RWPE1 (cell line): ENCODE measurements around the gene GRIA1.

Source experiments
- CTCF ChIA-PET: fragments of 350-600 bp; sonication (Branson Sonifier 250); formaldehyde crosslinking; extraction: SDS; loops from one replicate; lab custom pipeline; 2021; lab: Yijun Ruan, JAX
- POLR2A ChIA-PET: fragments of 400-600 bp; formaldehyde crosslinking; extraction: SDS; loops from one replicate; lab custom pipeline; 2020; ENCODE audit warnings: antibody characterized with exemption; ENCODE audit not compliant: low non-redundant PET; lab: Yijun Ruan, JAX
- DNase-seq: peaks from one replicate; pipeline ENCODE4 v3.0.0; 2012; ENCODE audit warnings: low spot score
- H3K27ac ChIP-seq: fragments of 450-650 bp; 2 replicates; pipeline ENCODE4 v1.5.1; 2017
- CTCF ChIP-seq: fragments of 450-650 bp; conservative IDR thresholded peaks from 2 replicates; pipeline ENCODE4 v1.5.1; 2017; ENCODE audit warnings: low read depth, mild to moderate bottlenecking

The GRIA1 gene

GRCh38 chr5:153571162-153571561 lies 80.7 kb downstream of the GRIA1 start:
- DNase-seq, result no peak
- POLR2A ChIA-PET, result no interaction called here
- H3K27ac ChIP-seq, result no peak overlapping the region
- TF ChIP-seq CTCF, result no peak
- CTCF ChIA-PET, result no interaction called here

GRCh38 chr5:153572411-153573145 lies 82.1 kb downstream of the GRIA1 start:
- no peak overlapping the region for H3K27ac ChIP-seq
- POLR2A ChIA-PET, result no interaction called here
- no peak for TF ChIP-seq CTCF
- no peak for DNase-seq
- CTCF ChIA-PET, result interaction anchor here (0.6 kb wide), 1 partner anchor 1059 kb away, joined by 5 read pairs; no protein-coding TSS in a partner anchor

GRCh38 chr5:153573326-153574033 lies 83.0 kb downstream of the GRIA1 start:
- TF ChIP-seq CTCF, result no peak
- no peak for DNase-seq
- CTCF ChIA-PET, result no interaction called here
- POLR2A ChIA-PET, result no interaction called here
- no peak overlapping the region for H3K27ac ChIP-seq

GRCh38 chr5:153584126-153584959 lies 93.9 kb downstream of the GRIA1 start:
- no peak for DNase-seq
- H3K27ac ChIP-seq, result no peak overlapping the region
- POLR2A ChIA-PET, result no interaction called here
- TF ChIP-seq CTCF, result no peak
- CTCF ChIA-PET, result no interaction called here

GRCh38 chr5:153584960-153585359 lies 94.5 kb downstream of the GRIA1 start:
- ChIA-PET POLR2A (no interaction called here), CTCF (no interaction called here)
- H3K27ac ChIP-seq, result no peak overlapping the region
- DNase-seq, result no peak
- no peak for TF ChIP-seq CTCF

GRCh38 chr5:153585622-153586277 lies 95.3 kb downstream of the GRIA1 start:
- TF ChIP-seq CTCF, result no peak
- no peak for DNase-seq
- no peak overlapping the region for H3K27ac ChIP-seq
- ChIA-PET POLR2A (no interaction called here), CTCF (interaction anchor here (0.8 kb wide), 1 partner anchor 26 kb away, joined by 3 read pairs; no protein-coding TSS in a partner anchor)
